ENCODE measurements around the gene UNC13C. TPM values are rescaled to one million over a fixed set of nuclear protein-coding genes. Genes with fewer than 3 reads are reported as not detected.

UNC13C gene
- total and polyA plus RNA-seq, 2 of the 13 experiments (the other 11 are each of a cell fraction or from before 2014, with no cell fraction given) = 0.04 TPM; not detected in 1

GRCh38 chr15:53984221-53984620 is 6.0 kb downstream of the UNC13C start:
- Histone ChIP-seq H3K4me2 (ENCODE audit: low read depth, low read length) (no peak overlapping the region), H3K4me1 (ENCODE audit: insufficient read depth, low read length) (no peaks in the 10 kb centered on the region), H3K9me3 (ENCODE audit: low read length) (no peaks in the 10 kb centered on the region), H3K79me2 (ENCODE audit: insufficient read depth, low read length) (no peaks in the 10 kb centered on the region), H2AFZ (ENCODE audit: low read length) (no peak overlapping the region), H3K27ac (ENCODE audit: extremely low read length, insufficient read depth, low read length) (no peak overlapping the region), H3K4me3 (replicated peaks in 1 of 3; ENCODE audit: insufficient read depth in 1 of 3, low read depth in 2 of 3, low read length in 3 of 3) (no peak overlapping the region), H4K20me1 (ENCODE audit: insufficient read depth, low read length) (no peaks in the 10 kb centered on the region), H3K27me3 (ENCODE audit: control insufficient read depth in 1 of 2, insufficient read depth in 2 of 2, low read length in 2 of 2) (peaks cover 0 to 10% of the 10 kb centered on the region in 2 experiments; a peak in 2 of 5 replicates), H3K36me3 (replicated peaks in 1 of 2; ENCODE audit: control insufficient read depth in 1 of 2, insufficient read depth in 2 of 2, low read length in 2 of 2) (no peaks in the 10 kb centered on the region), H3K9ac (ENCODE audit: insufficient read depth, low read depth, low read length) (no peak overlapping the region)
- 44% methylated on average over 1 of the region's 1 CpG for whole genome bisulfite sequencing (ENCODE audit: low lambda C conversion rate)
- FAIRE-seq (no peak), ATAC-seq (no peak), DNase-seq (ENCODE audit: low spot score) (no peak)
- in situ Hi-C loops (cut with HindIII; ENCODE audit: extremely low pct_ligation_motif_present, low pct_unique_long_range_greater_than_20kb) (no loop called here), intact Hi-C loops (cut with micrococcal nuclease; ENCODE audit: unreplicated experiment) (no loop called here)
- POLR2A ChIA-PET = no interaction called here
- CTCF ChIA-PET (ENCODE audit: low intra/inter-chr PET ratio, low total read pairs) = no interaction called here
- no peak for TF ChIP-seq SRSF9 (IDR thresholded peaks at IDR 0.05; ENCODE audit: borderline replicate concordance, insufficient read depth, low read depth, low read length, poor library complexity, severe bottlenecking)
- BruUV-seq (replicated peaks) = no TSS peak

- intact Hi-C loops (cut with micrococcal nuclease; ENCODE audit: unreplicated experiment) (no loop called here), in situ Hi-C loops (cut with HindIII; ENCODE audit: extremely low pct_ligation_motif_present, low pct_unique_long_range_greater_than_20kb) (no loop called here)
- no peak overlapping the region for H3K4me3 ChIP-seq (replicated peaks in 1 of 3; ENCODE audit: insufficient read depth in 1 of 3, low read depth in 2 of 3, low read length in 3 of 3)
- no peak overlapping the region for H3K9ac ChIP-seq (ENCODE audit: insufficient read depth, low read depth, low read length)
- H3K79me2 ChIP-seq (ENCODE audit: insufficient read depth, low read length) = no peaks in the 10 kb centered on the region
- ATAC-seq (no peak), FAIRE-seq (no peak), DNase-seq (ENCODE audit: low spot score) (no peak)
- no peak overlapping the region for H2AFZ ChIP-seq (ENCODE audit: low read length)
- H3K27me3 ChIP-seq (ENCODE audit: control insufficient read depth in 1 of 2, insufficient read depth in 2 of 2, low read length in 2 of 2) = 0 out of 5 replicates have a peak, but pooled peaks cover 0 to 5% of the 10 kb centered on the region in 2 experiments
- no peaks in the 10 kb centered on the region for H3K36me3 ChIP-seq (replicated peaks in 1 of 2; ENCODE audit: control insufficient read depth in 1 of 2, insufficient read depth in 2 of 2, low read length in 2 of 2)
- H4K20me1 ChIP-seq (ENCODE audit: insufficient read depth, low read length) = no peaks in the 10 kb centered on the region
- H3K4me1 ChIP-seq (ENCODE audit: insufficient read depth, low read length) = no peaks in the 10 kb centered on the region
- ChIA-PET CTCF (ENCODE audit: low intra/inter-chr PET ratio, low total read pairs) (no interaction called here), POLR2A (no interaction called here)
- WGBS (ENCODE audit: low lambda C conversion rate) = 3% methylated on average over 4 of the region's 4 CpGs
- no peak overlapping the region for H3K27ac ChIP-seq (ENCODE audit: extremely low read length, insufficient read depth, low read length)
- H3K9me3 ChIP-seq (ENCODE audit: low read length) = no peaks in the 10 kb centered on the region
- BruUV-seq (replicated peaks) = no TSS peak
- H3K4me2 ChIP-seq (ENCODE audit: low read depth, low read length) = no peak overlapping the region
- TF ChIP-seq ZHX2 (IDR thresholded peaks at IDR 0.05; ENCODE audit: low read depth) (no peak), ZHX2 (CRISPR knock-in tag; IDR thresholded peaks at IDR 0.05; ENCODE audit: borderline replicate concordance) (no peak), NR2F1 (CRISPR knock-in tag; IDR thresholded peaks at IDR 0.05) (no peak), CHCHD3 (CRISPR knock-in tag; IDR thresholded peaks at IDR 0.05) (no peak), CENPT (CRISPR knock-in tag; IDR thresholded peaks at IDR 0.05; ENCODE audit: low read depth) (no peak), ZNF496 (CRISPR knock-in tag; IDR thresholded peaks at IDR 0.05; ENCODE audit: insufficient replicate concordance) (no peak)
These were observed 7.3 kb downstream of the UNC13C start for GRCh38 chr15:53985562-53985961.
